Tibial nerve (tissue), 4 donors: Measurements from ENCODE around the gene FHL1.

Experiments used
- CTCF ChIP-seq, 5 experiments: fragments of 200-600 bp in 3 of 5; fragments of 450-650 bp in 2 of 5; sonication (generic) in 3 of 5; IDR thresholded peaks; one replicate each; pipeline ENCODE4 v1.5.1; 2016 to 2019; ENCODE audit warnings: antibody characterized with exemption in 5 of 5, mild to moderate bottlenecking in 3 of 5, moderate library complexity in 2 of 5
- EP300 ChIP-seq, 2 donors: sonication (generic); formaldehyde crosslinking; IDR thresholded peaks; one replicate each; pipeline ENCODE4 v1.6.1; 2017; ENCODE audit warnings: antibody characterized with exemption in 2 of 2, mild to moderate bottlenecking in 1 of 2
- POLR2A ChIP-seq, 2 donors: fragments of 450-650 bp; IDR thresholded peaks; one replicate each; pipeline ENCODE4 v1.6.1; 2017; ENCODE audit warnings: antibody characterized with exemption in 2 of 2, mild to moderate bottlenecking in 2 of 2, moderate library complexity in 2 of 2

GRCh38 chrX:136191171-136191570 lies 43.8 kb downstream of the FHL1 start:
- TF ChIP-seq CTCF (IDR thresholded peaks at IDR 0.05) (no peak), POLR2A (IDR thresholded peaks at IDR 0.05) (no peak), EP300 (IDR thresholded peaks at IDR 0.05) (peak in 1 of 2 donors; percentile 35)
